ENCODE data around the gene AJAP1.

- TF ChIP-seq YY1 (IDR thresholded peaks at IDR 0.05; ENCODE audit: low read depth) (no peak), MAX (IDR thresholded peaks at IDR 0.05) (no peak)
These were observed 7.8 kb downstream of the AJAP1 start for GRCh38 chr1:4662168-4662567.

Measured in Ishikawa (cell line).